Lung (tissue), 12 donors: ENCODE data around the gene MYOM1. TPM values are rescaled to one million over a fixed set of nuclear protein-coding genes. Genes with fewer than 3 reads are reported as not detected.
A peak's percentile ranks its signal among the peaks of the same experiment; 100 is the strongest.

Experiments used
- ATAC-seq: fragments of 200-7000 bp; cut with Tn5 transposase; one replicate; pipeline ENCODE4 v1.9.1; 2020; ENCODE audit warnings: moderate number of reproducible peaks; ENCODE audit not compliant: insufficient read depth, low FRiP score
- DNase-seq, 3 donors: peaks; one replicate each; pipeline ENCODE4 v3.0.0-alpha.2; 2013 to 2017
- H3K27ac ChIP-seq, 2 donors: one replicate each; pipeline ENCODE4 v1.5.1; 2013; ENCODE audit warnings: mild to moderate bottlenecking in 2 of 2, moderate library complexity in 2 of 2, control low read depth in 1 of 2, inconsistent platforms in 1 of 2, low read depth in 1 of 2, low read length in 1 of 2
- H3K27me3 ChIP-seq, 3 donors: one replicate each; pipeline ENCODE4 v1.5.1; 2013; ENCODE audit warnings: low read length in 2 of 3; ENCODE audit not compliant: control insufficient read depth in 3 of 3, insufficient read depth in 3 of 3
- H3K36me3 ChIP-seq, 4 donors: one replicate each; pipeline ENCODE4 v1.5.1; 2013; ENCODE audit warnings: low read length in 4 of 4, mild to moderate bottlenecking in 1 of 4, moderate library complexity in 1 of 4; ENCODE audit not compliant: control insufficient read depth in 4 of 4, insufficient read depth in 4 of 4
- H3K4me1 ChIP-seq, 5 donors: one replicate each; pipeline ENCODE4 v1.5.1; 2013; ENCODE audit warnings: low read length in 5 of 5, mild to moderate bottlenecking in 2 of 5, moderate library complexity in 1 of 5; ENCODE audit not compliant: control insufficient read depth in 5 of 5, insufficient read depth in 5 of 5
- H3K4me3 ChIP-seq: one replicate; pipeline ENCODE4 v1.5.1; 2013; ENCODE audit warnings: mild to moderate bottlenecking, control low read depth, moderate library complexity
- H3K9ac ChIP-seq, 2 donors: one replicate each; pipeline ENCODE4 v1.5.1; 2013; ENCODE audit warnings: low read length in 2 of 2, control low read depth in 1 of 2; ENCODE audit not compliant: insufficient read depth in 1 of 2
- H3K9me3 ChIP-seq, 4 donors: one replicate each; pipeline ENCODE4 v1.5.1; 2013; ENCODE audit warnings: low read length in 3 of 4, mild to moderate bottlenecking in 1 of 4, moderate library complexity in 1 of 4; ENCODE audit not compliant: control insufficient read depth in 4 of 4, insufficient read depth in 3 of 4
- CTCF ChIP-seq: IDR thresholded peaks from 2 replicates; pipeline ENCODE4 v1.5.1; 2012; ENCODE audit warnings: mild to moderate bottlenecking; ENCODE audit errors: control extremely low read depth, extremely low read depth
- WGBS, 2 donors: extraction: QIAGEN DNeasy Blood & Tissue Kit; methylation state at CpG; one replicate each; pipeline ENCODE4 v1.1.7; 2013; 5-methylcytosine and 5-hydroxymethylcytosine counted together
- polyA plus RNA-seq, 2 donors: library from polyadenylated mRNA; stranded (reverse); fragments of 200-250 nt; gene quantifications; one replicate each; pipeline ENCODE4 v1.2.1, GENCODE V29; 2013
- total RNA-seq, 2 donors: library from RNA; depleted of rRNA in 1 of 2; stranded (reverse); fragments of >200 nt in 1 of 2; gene quantifications; one replicate each; pipeline ENCODE4 v1.2.1, GENCODE V29; 2014 to 2021
- donor health status: control.
- donor health status: control.
- donor health status: Bipolar disorder and iron deficiency.
- donor health status: healthy.
- donor health status: DM: yes; HTN: yes; CAD: no.

MYOM1 gene
- total and polyA plus RNA-seq, 4 donors: 0.61 to 4.6 (median 1.3) TPM

- WGBS, 2 donors: 81 to 83% methylated on average over 4 of the region's 4 CpGs
- ATAC-seq (no peak), DNase-seq (no peak)
- peaks cover 0 to 8% (median 0%) of the 10 kb centered on the region in 4 donors for H3K36me3 ChIP-seq
- no peak overlapping the region for H3K9ac ChIP-seq
- no peaks in the 10 kb centered on the region for H3K27me3 ChIP-seq
- peaks cover 0 to 7% (median 0%) of the 10 kb centered on the region in 4 donors for H3K9me3 ChIP-seq
- H3K27ac ChIP-seq: peak overlapping the region in 1 of 2 donors; percentile 42
- peaks cover 0 to 9% (median 0%) of the 10 kb centered on the region in 5 donors for H3K4me1 ChIP-seq
- H3K4me3 ChIP-seq: no peak overlapping the region
- no peak for TF ChIP-seq CTCF
Measured at GRCh38 chr18:3209859-3210569, 9.8 kb downstream of the MYOM1 start.

GRCh38 chr18:3207565-3207964, 12.2 kb downstream of the MYOM1 start:
- Histone ChIP-seq H3K27me3 (no peaks in the 10 kb centered on the region), H3K27ac (peak overlapping the region in 1 of 2 donors; percentile 77), H3K36me3 (peaks cover 0 to 8% (median 0%) of the 10 kb centered on the region in 4 donors), H3K9me3 (peaks cover 0 to 7% (median 0%) of the 10 kb centered on the region in 4 donors), H3K4me3 (no peak overlapping the region), H3K4me1 (peaks cover 0 to 5% (median 0%) of the 10 kb centered on the region in 5 donors), H3K9ac (no peak overlapping the region)
- TF ChIP-seq CTCF: no peak
- no peak for ATAC-seq
- no peak for DNase-seq
- WGBS, 2 donors: 93 to 94% methylated on average over 2 of the region's 2 CpGs

- no peak for ATAC-seq
- Histone ChIP-seq H3K27me3 (no peaks in the 10 kb centered on the region), H3K9ac (no peak overlapping the region), H3K9me3 (peaks cover 0 to 7% (median 0%) of the 10 kb centered on the region in 4 donors), H3K36me3 (peaks cover 0 to 5% (median 0%) of the 10 kb centered on the region in 4 donors), H3K4me1 (peaks cover 0 to 4% (median 0%) of the 10 kb centered on the region in 5 donors), H3K4me3 (no peak overlapping the region), H3K27ac (no peak overlapping the region)
- no peak for DNase-seq
- TF ChIP-seq CTCF: no peak
Measured at GRCh38 chr18:3205239-3205638, 14.5 kb downstream of the MYOM1 start.
